H1 (cell line): Measurements from ENCODE around the gene ASCC1. TPM values are rescaled to one million over a fixed set of nuclear protein-coding genes. Genes with fewer than 3 reads are reported as not detected.

Experiments
- CTCF ChIA-PET: fragments of 300-600 bp; sonication (Branson Sonifier 250); formaldehyde crosslinking; loops from one replicate; lab custom pipeline; 2021; ENCODE audit not compliant: partially characterized antibody; lab: Charles Lee
- POLR2A ChIA-PET: fragments of 300-600 bp; sonication (Branson Sonifier 250); formaldehyde crosslinking; loops from one replicate; lab custom pipeline; 2021; ENCODE audit warnings: inconsistent platforms; ENCODE audit not compliant: partially characterized antibody; lab: Charles Lee
- DNase-seq, 2 experiments: peaks; one replicate each; pipeline versions ENCODE4 v3.0.0 to v3.0.0-alpha.2; 2010 to 2022; ENCODE audit warnings: low spot score in 2 of 2, low read depth in 1 of 2, mixed read lengths in 1 of 2
- FAIRE-seq: peaks from 2 replicates; lab custom pipeline; 2011; peaks lifted over from hg19 to GRCh38; lab: Jason Lieb, UNC
- H2AFZ ChIP-seq: 2 replicates; pipeline ENCODE4 v1.8.1; 2012; ENCODE audit warnings: low read length, inconsistent platforms
- H2AK5ac ChIP-seq: 2 replicates; pipeline ENCODE4 v1.6.1; 2013; ENCODE audit warnings: low read depth, low read length
- H2BK120ac ChIP-seq: replicated peaks from 2 replicates; pipeline ENCODE3; 2013; ENCODE audit warnings: low read depth, low read length, inconsistent platforms
- H2BK12ac ChIP-seq: 2 replicates; pipeline ENCODE4 v1.6.1; 2013; ENCODE audit warnings: low read depth, low read length
- H2BK15ac ChIP-seq: 2 replicates; pipeline ENCODE4 v1.6.1; 2013; ENCODE audit warnings: low read length
- H2BK20ac ChIP-seq: 2 replicates; pipeline ENCODE4 v1.6.1; 2013; ENCODE audit warnings: low read length
- H2BK5ac ChIP-seq: 2 replicates; pipeline ENCODE4 v1.6.1; 2013; ENCODE audit warnings: low read depth, low read length
- H3K14ac ChIP-seq: 2 replicates; pipeline ENCODE4 v1.6.1; 2013; ENCODE audit warnings: inconsistent platforms; ENCODE audit not compliant: insufficient read length
- H3K18ac ChIP-seq: 2 replicates; pipeline ENCODE4 v1.6.1; 2013; ENCODE audit warnings: low read length; ENCODE audit errors: extremely low read depth
- H3K23ac ChIP-seq: 2 replicates; pipeline ENCODE4 v1.6.1; 2013; ENCODE audit warnings: inconsistent platforms; ENCODE audit not compliant: insufficient read length
- H3K23me2 ChIP-seq: 2 replicates; pipeline ENCODE4 v1.6.1; 2013; ENCODE audit warnings: low read depth, low read length
- H3K27ac ChIP-seq: 2 replicates; pipeline ENCODE4 v1.6.1; 2011; ENCODE audit warnings: low read depth, low read length, inconsistent platforms
- H3K27me3 ChIP-seq, 4 experiments: replicated peaks in 1 of 4; 1 replicate in 1 of 4; 2 replicates in 3 of 4; pipeline versions ENCODE4 v1.6.1 to v1.8.1; 2011 to 2013; ENCODE audit warnings: low read length in 3 of 4, mild to moderate bottlenecking in 3 of 4, inconsistent platforms in 2 of 4, mixed read lengths in 2 of 4, moderate library complexity in 1 of 4; ENCODE audit not compliant: control insufficient read depth in 3 of 4, insufficient read depth in 3 of 4; ENCODE audit errors: extremely low read depth in 1 of 4
- H3K36me3 ChIP-seq, 4 experiments: 2 replicates each; pipeline versions ENCODE4 v1.6.1 to v1.8.1; 2011 to 2013; ENCODE audit warnings: mild to moderate bottlenecking in 4 of 4, low read length in 3 of 4, moderate library complexity in 2 of 4, control low read depth in 1 of 4, inconsistent platforms in 1 of 4; ENCODE audit not compliant: insufficient read depth in 4 of 4, control insufficient read depth in 2 of 4
- H3K4ac ChIP-seq: replicated peaks from 2 replicates; pipeline ENCODE3; 2013; ENCODE audit warnings: low read length, low read depth, mixed read lengths, inconsistent platforms; ENCODE audit not compliant: insufficient read length
- H3K4me1 ChIP-seq, 4 experiments: replicated peaks in 1 of 4; 1 replicate in 1 of 4; 2 replicates in 3 of 4; pipeline versions ENCODE4 v1.6.1 to v1.8.1; 2011 to 2013; ENCODE audit warnings: low read length in 3 of 4, inconsistent platforms in 2 of 4, mixed read lengths in 1 of 4; ENCODE audit not compliant: insufficient read depth in 4 of 4, control insufficient read depth in 3 of 4
- H3K4me2 ChIP-seq, 2 experiments: 2 replicates each; pipeline versions ENCODE4 v1.6.1 to v1.8.1; 2011 to 2013; ENCODE audit warnings: low read depth in 2 of 2, low read length in 2 of 2, control low read depth in 1 of 2, inconsistent platforms in 1 of 2, mild to moderate bottlenecking in 1 of 2; ENCODE audit not compliant: insufficient read depth in 1 of 2
- H3K4me3 ChIP-seq, 4 experiments: fragments of 200-600, 300-600 bp in 1 of 4; sonication (generic), shearing (Covaris generic), sonication (Bioruptor Twin) in 1 of 4; 2 replicates each; pipeline versions ENCODE4 v1.5.1 to v1.8.1; 2011 to 2016; ENCODE audit warnings: low read length in 4 of 4, low read depth in 3 of 4, control low read depth in 2 of 4, inconsistent platforms in 2 of 4, mild to moderate bottlenecking in 2 of 4, mixed read lengths in 1 of 4, moderate library complexity in 1 of 4; ENCODE audit not compliant: insufficient read depth in 2 of 4; ENCODE audit errors: extremely low read depth in 1 of 4
- H3K56ac ChIP-seq: replicated peaks from 2 replicates; pipeline ENCODE3; 2013; ENCODE audit warnings: low read depth, mild to moderate bottlenecking, mixed read lengths, low read length, inconsistent platforms; ENCODE audit not compliant: insufficient read length
- H3K79me1 ChIP-seq: 2 replicates; pipeline ENCODE4 v1.6.1; 2013; ENCODE audit warnings: low read depth, low read length, control low read depth
- H3K79me2 ChIP-seq, 2 experiments: 2 replicates each; pipeline versions ENCODE4 v1.6.1 to v1.8.1; 2012 to 2013; ENCODE audit warnings: low read length in 2 of 2, mild to moderate bottlenecking in 2 of 2, inconsistent platforms in 1 of 2; ENCODE audit not compliant: insufficient read depth in 2 of 2, control insufficient read depth in 1 of 2
- H3K9ac ChIP-seq, 4 experiments: replicated peaks in 1 of 4; 1 replicate in 1 of 4; 2 replicates in 3 of 4; pipeline versions ENCODE4 v1.6.1 to v1.8.1; 2011 to 2013; ENCODE audit warnings: low read depth in 3 of 4, low read length in 3 of 4, control low read depth in 2 of 4, mild to moderate bottlenecking in 2 of 4, moderate library complexity in 2 of 4, inconsistent platforms in 1 of 4; ENCODE audit errors: extremely low read depth in 1 of 4
- H3K9me3 ChIP-seq, 2 experiments: 2 replicates each; pipeline versions ENCODE4 v1.6.1 to v1.8.1; 2012 to 2013; ENCODE audit warnings: mild to moderate bottlenecking in 2 of 2, moderate library complexity in 2 of 2, control low read depth in 1 of 2, inconsistent platforms in 1 of 2, low read depth in 1 of 2, low read length in 1 of 2, mixed read lengths in 1 of 2; ENCODE audit not compliant: insufficient read depth in 2 of 2
- H4K20me1 ChIP-seq, 2 experiments: replicated peaks in 1 of 2; 2 replicates each; pipeline versions ENCODE3 to v1.8.1; 2011 to 2013; ENCODE audit warnings: inconsistent platforms in 2 of 2, low read length in 2 of 2, mild to moderate bottlenecking in 1 of 2; ENCODE audit not compliant: insufficient read depth in 2 of 2, control insufficient read depth in 1 of 2
- H4K5ac ChIP-seq: 2 replicates; pipeline ENCODE4 v1.6.1; 2013; ENCODE audit warnings: low read length, low read depth, mixed read lengths, inconsistent platforms; ENCODE audit not compliant: insufficient read length
- H4K8ac ChIP-seq: 2 replicates; pipeline ENCODE4 v1.8.0; 2013; ENCODE audit warnings: mild to moderate bottlenecking, moderate library complexity, low read length, inconsistent platforms; ENCODE audit not compliant: insufficient read depth; ENCODE audit errors: extremely low read depth
- H4K91ac ChIP-seq: replicated peaks from 2 replicates; pipeline ENCODE3; 2013; ENCODE audit warnings: low read length, mixed read lengths, inconsistent platforms; ENCODE audit not compliant: insufficient read length
- EGR1 ChIP-seq: IDR thresholded peaks from 2 replicates; pipeline ENCODE4 v1.6.1; 2011; ENCODE audit warnings: low read depth, low read length, borderline replicate concordance
- WGBS, 2 experiments: shearing (Covaris generic) in 1 of 2; methylation state at CpG; one replicate each; pipeline versions ENCODE4 v1.1.6 to v1.1.7; 2013 to 2015; ENCODE audit warnings: low lambda C conversion rate in 2 of 2, mixed read lengths in 2 of 2, inconsistent platforms in 1 of 2, low coverage in 1 of 2, missing lambda C conversion rate in 1 of 2; ENCODE audit not compliant: insufficient replicate concordance in 2 of 2, insufficient coverage in 1 of 2, insufficient read length in 1 of 2; ENCODE audit errors: extremely low coverage in 1 of 2, missing lambda C conversion rate in 1 of 2; 5-methylcytosine and 5-hydroxymethylcytosine counted together
- polyA plus RNA-seq, 7 experiments: library from polyadenylated mRNA; depleted of rRNA in 3 of 7; stranded (reverse) in 5 of 7; unstranded in 2 of 7; fragments of >200 nt in 5 of 7; fragments of 200-250 nt in 2 of 7; gene quantifications; 1 replicate in 5 of 7; 2 replicates in 1 of 7; 4 replicates in 1 of 7; pipeline versions ENCODE4 v1.2.1 to v1.2.3, GENCODE V29; 2011 to 2013; ENCODE audit warnings: missing spikeins in 2 of 7, mixed read lengths in 2 of 7
- total RNA-seq: library from RNA; stranded (reverse); fragmentation: NEBNext Ultra II Directional; extraction: Animal tissue kit (Norgen Biotek cat#: 25700); gene quantifications from 2 replicates; pipeline ENCODE4 v1.2.1, GENCODE V29; 2021

Gene ASCC1
- total and polyA plus RNA-seq, 2 of the 8 experiments (the other 6 are each of a cell fraction or from before 2014, with no cell fraction given), result 25.6 to 35.8 TPM

DNA sequence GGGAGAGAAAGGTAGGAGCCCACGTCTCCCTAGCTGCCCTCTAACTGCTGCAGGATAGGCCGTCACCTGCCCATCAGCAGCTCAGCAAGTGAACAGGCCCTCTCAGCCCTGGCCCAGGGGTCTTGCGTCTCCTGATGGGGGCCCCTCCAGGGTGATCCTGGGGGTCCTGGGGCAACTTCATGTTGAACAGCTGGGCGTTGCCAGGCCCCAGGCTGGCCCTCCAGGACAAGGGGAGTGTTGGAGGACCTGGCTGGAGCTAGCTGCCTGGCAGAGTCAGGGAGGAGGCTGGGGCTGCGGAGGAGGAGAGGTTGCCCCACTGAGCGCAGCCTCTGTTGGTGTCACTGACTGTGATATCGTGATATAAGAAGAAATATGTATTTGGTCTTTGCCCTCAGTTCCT, 162.4 kb downstream of the ASCC1 start:
- no peak overlapping the region for H3K23ac ChIP-seq
- no peak for FAIRE-seq
- no peaks in the 10 kb centered on the region for H3K36me3 ChIP-seq
- no peak for TF ChIP-seq EGR1
- TF ChIP-seq, all 59 proteins: peak for 0
- Histone ChIP-seq H3K18ac (no peak overlapping the region), H2AK5ac (no peak overlapping the region), H3K14ac (no peak overlapping the region), H2BK20ac (no peak overlapping the region), H3K4ac (no peak overlapping the region), H4K91ac (no peak overlapping the region), H3K9ac (no peak overlapping the region), H3K27me3 (no peaks in the 10 kb centered on the region), H2BK15ac (no peak overlapping the region), H3K4me2 (no peak overlapping the region), H3K4me3 (no peak overlapping the region), H4K5ac (no peak overlapping the region), H3K9me3 (0 out of 4 replicates have a peak, but pooled peaks cover 0 to 4% of the 10 kb centered on the region in 2 experiments), H3K23me2 (no peaks in the 10 kb centered on the region), H4K20me1 (no peaks in the 10 kb centered on the region), H4K8ac (no peak overlapping the region), H2AFZ (no peak overlapping the region), H2BK120ac (no peak overlapping the region), H2BK5ac (no peak overlapping the region), H3K79me2 (no peaks in the 10 kb centered on the region), H2BK12ac (no peak overlapping the region), H3K79me1 (no peaks in the 10 kb centered on the region), H3K56ac (no peak overlapping the region), H3K4me1 (no peaks in the 10 kb centered on the region; a peak in 2 of 7 replicates), H3K27ac (no peak overlapping the region)
- ChIA-PET POLR2A (no interaction called here), CTCF (interaction anchor here (0.6 to 9.8 kb wide), 12 partner anchors 9 to 274 kb away, joined by 3 to 100 read pairs (median 4); no protein-coding TSS in a partner anchor)
- DNase-seq, result no peak
- 79% methylated on average over 7 of the region's 7 CpGs; no CpG with 5 or more reads in 1 of the 2 experiments for WGBS, 2 experiments
